Non-pigmented ciliary epithelial cell (primary cell): ENCODE results near the gene C13orf42.

ENCODE experiments used
- DNase-seq: peaks from one replicate; pipeline ENCODE4 v3.0.0-alpha.2; 2010; ENCODE audit warnings: low read depth

C13orf42 gene

GRCh38 chr13:51065372-51066090 lies 45.5 kb downstream of the C13orf42 start:
- no peak for DNase-seq

DNA sequence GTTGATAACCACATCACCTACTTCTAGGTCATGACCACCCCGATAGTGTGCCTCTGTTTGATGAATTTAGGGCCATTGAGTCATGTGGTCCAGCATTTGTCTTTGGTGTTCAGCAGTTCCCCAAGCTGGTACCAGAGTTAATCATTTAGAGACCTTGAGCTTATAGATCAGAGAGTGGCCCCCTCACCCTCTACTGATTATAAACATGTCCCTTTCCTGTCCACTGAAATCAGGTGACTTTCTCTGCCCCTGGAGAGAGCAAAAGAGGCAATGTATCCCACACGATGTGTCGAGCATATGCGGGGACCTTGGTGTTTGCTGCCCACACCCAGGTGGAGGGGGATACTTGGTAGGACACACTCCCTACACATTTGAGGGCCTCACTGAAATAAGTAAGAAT lies 46.3 kb downstream of the C13orf42 start:
- no peak for DNase-seq

GRCh38 chr13:51063909-51064308 lies 47.2 kb downstream of the C13orf42 start:
- no peak for DNase-seq

- DNase-seq = no peak
These were observed 52.5 kb downstream of the C13orf42 start for GRCh38 chr13:51058461-51059167.

DNA sequence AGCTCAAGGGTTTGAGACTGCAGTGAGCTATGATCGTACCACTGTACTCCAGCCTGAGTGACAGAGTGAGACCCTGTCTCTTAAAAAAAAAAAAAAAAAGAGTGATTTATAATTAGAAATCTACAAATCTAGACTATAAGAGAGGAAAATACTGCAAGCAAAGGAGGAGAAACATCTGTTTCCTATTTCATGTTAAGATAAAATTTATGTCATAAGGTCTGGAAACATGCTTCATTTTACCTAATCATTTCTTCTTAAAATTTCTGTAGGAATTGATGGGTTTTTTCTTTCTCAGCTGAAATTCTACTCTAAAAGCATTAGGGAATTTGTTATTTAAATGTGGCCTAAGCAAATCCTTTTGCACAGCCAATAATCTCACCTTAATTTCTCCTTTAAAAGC lies 53.2 kb downstream of the C13orf42 start:
- no peak for DNase-seq

DNA sequence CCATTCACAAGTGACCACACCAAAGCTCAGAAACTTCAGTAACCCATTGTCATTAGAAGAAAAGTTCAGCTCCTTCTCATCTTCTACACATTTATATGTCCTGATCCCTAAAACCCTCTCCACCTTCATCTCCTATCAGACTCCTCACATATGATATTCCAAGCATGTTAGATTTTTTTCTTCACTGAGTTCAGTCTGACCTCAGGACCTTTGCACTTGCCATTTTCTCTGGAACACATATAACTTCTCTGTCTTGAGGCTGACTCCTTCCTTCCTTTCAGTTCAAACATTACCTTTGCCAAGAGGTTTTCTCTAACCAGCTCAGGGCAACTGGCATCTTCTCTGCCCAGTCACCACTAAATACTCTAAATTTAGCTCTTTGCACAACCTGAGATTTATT lies 54.1 kb downstream of the C13orf42 start:
- DNase-seq = no peak

DNA sequence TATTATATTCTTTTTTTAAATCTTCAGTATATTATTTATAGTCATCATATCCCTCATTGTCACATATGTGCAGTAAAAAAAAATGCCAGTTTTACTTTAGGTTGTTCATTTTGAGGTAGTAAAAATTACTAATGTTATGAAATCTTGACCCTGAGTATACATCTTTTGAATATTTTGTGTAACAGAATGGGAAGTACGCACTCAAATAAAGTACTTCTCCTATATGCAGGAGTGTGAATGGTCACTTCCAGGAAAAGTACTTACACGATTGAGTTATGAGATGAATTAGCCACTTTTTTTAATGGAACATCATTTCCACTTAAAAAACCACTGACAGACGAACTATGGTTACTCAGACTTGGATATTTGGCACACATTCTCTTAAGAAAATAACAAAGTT lies 58.5 kb downstream of the C13orf42 start:
- DNase-seq = no peak

DNA sequence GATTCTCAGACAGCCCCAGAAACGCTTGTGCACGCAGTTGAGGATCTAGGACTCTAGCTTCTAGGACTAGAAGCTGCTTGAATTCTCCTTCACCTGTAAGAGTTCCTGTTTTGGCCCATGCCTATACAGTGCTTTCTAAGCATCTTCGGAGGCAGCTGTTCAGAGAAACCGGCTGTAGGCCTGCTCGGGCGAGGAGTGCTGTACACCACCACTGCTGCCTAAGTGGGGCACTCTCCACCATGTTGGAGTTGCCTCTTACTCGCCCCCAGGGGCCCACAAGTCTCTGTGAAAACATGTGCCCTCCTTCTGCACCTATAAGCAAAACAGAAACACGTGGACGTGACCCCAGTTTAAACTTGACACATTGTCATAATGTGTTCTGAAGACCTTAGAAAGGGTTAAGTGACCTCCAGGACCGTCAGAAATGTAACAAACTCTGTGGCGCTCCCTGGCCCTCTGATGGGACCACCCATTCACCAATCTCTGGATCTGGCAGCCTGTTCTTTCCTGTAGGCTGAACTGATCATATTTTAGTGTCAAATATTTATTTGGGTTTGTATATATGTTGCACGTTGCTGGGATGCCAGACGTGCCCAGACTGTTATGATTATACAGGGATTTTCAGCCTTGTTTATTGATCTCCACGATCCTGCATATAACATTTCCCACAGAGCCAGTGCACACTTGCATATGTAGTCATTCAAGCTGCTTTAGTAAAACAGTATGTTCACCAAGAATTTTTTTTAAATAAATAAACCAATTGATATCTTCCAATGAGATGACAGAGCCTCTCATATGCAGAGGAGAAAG lies 60.8 kb downstream of the C13orf42 start:
- DNase-seq = no peak

- no peak for DNase-seq
These were observed 62.5 kb downstream of the C13orf42 start for GRCh38 chr13:51048616-51049015.

DNA sequence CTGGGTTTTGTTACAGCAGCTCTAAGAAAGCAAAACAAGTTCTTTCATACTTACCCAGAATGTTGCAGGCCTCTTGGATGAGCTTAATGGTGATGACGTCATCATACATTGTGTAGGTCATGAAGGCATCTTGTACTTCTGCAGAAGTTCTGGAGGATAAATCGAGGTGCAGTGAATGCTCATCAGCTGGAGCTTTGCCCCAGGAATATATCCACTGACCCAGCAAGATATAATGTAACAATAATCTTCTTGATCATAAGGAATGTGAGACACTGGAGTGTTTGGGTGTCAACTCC lies 63.0 kb downstream of the C13orf42 start:
- DNase-seq = no peak

DNA sequence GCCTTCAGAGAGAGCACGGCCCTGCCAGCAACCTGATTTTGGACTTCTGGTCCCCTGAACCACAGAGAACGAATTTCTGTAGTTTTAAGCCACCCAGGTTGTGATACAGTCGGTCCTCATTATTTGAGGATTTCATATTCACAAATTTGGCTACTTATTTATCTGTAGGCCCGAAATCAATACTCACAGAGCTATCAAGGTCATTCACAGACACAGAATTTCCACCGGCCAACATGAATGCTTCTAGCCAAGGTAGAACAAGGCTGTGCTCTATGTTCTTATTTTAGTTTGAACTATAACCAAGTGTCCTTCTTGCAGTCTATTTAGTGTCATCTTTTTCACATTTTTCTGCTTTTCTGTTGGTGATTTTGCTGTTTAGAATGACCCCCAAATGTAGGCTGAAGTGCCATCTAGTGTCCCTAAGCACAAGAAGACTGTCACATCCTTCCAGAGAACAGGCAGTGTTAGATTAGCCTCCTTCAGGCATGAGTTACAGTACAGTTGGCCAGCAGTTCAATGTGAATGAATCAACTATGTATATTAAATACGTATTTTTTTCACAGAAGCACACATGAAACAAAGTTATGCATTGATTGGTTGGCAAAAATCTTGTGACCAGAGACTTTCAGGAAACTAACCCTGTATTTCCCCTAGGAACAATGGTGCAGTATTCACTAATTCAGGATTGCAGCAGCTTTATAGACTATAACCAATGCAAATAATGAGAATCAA lies 63.5 kb downstream of the C13orf42 start:
- DNase-seq = no peak

GRCh38 chr13:51045451-51045850 lies 65.6 kb downstream of the C13orf42 start:
- no peak for DNase-seq

GRCh38 chr13:51044023-51044665 lies 66.9 kb downstream of the C13orf42 start:
- DNase-seq = no peak

DNA sequence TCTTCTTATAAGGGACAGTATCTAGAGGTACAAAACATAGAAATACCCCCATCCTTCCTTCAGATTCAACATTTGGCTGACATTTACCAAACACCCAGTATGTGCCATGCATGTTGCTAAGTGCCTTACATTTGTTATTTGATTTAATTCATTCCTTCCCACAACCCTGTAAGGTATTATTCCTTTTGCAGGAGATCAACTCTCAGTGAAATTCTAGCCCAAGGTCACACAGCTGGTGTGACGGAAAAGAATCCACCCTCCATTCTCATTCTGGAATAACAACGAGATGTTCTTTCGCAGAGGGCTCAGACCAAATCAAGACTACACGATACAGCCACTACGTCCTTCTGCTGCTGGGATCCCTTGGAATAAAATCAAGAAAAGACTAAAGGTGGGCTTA lies 67.8 kb downstream of the C13orf42 start:
- no peak for DNase-seq

GRCh38 chr13:51041710-51042109 lies 69.4 kb downstream of the C13orf42 start:
- DNase-seq = no peak

GRCh38 chr13:51041126-51041525 lies 69.9 kb downstream of the C13orf42 start:
- no peak for DNase-seq

GRCh38 chr13:51040431-51040830 lies 70.6 kb downstream of the C13orf42 start:
- DNase-seq = no peak

- no peak for DNase-seq
These were observed 74.7 kb downstream of the C13orf42 start for GRCh38 chr13:51036418-51036817.

GRCh38 chr13:51035978-51036377 lies 75.1 kb downstream of the C13orf42 start:
- no peak for DNase-seq

- no peak for DNase-seq
These were observed 75.6 kb downstream of the C13orf42 start for GRCh38 chr13:51035469-51035868.

- DNase-seq = no peak
These were observed 76.2 kb downstream of the C13orf42 start for GRCh38 chr13:51034906-51035305.
